Nephron (organoid): ENCODE results near the gene TRMT61A.

ENCODE experiments used
- H3K27ac Mint-ChIP-seq, 3 experiments: 2 replicates each; pipeline ENCODE4 v1.8.0; 2020; ENCODE audit warnings: mixed read lengths in 3 of 3, mild to moderate bottlenecking in 2 of 3, moderate library complexity in 1 of 3
- H3K27me3 Mint-ChIP-seq: 2 replicates; pipeline ENCODE4 v1.8.0; 2021; ENCODE audit warnings: low read depth, mild to moderate bottlenecking, moderate library complexity, mixed read lengths
- H3K36me3 Mint-ChIP-seq: 2 replicates; pipeline ENCODE4 v1.8.0; 2020; ENCODE audit warnings: low read depth, mixed read lengths
- H3K4me1 Mint-ChIP-seq: 2 replicates; pipeline ENCODE4 v1.8.0; 2020; ENCODE audit warnings: mixed read lengths
- H3K4me3 Mint-ChIP-seq, 3 experiments: 2 replicates each; pipeline ENCODE4 v1.8.0; 2020; ENCODE audit warnings: mild to moderate bottlenecking in 3 of 3, mixed read lengths in 3 of 3, moderate library complexity in 2 of 3
- H3K9me3 Mint-ChIP-seq: 2 replicates; pipeline ENCODE4 v1.8.0; 2020; ENCODE audit warnings: mixed read lengths
- CTCF ChIP-seq, 3 experiments: fragments of 200-600 bp; sonication (generic); IDR thresholded peaks; one replicate each; pipeline ENCODE4 v1.5.0; 2021; ENCODE audit warnings: antibody characterized with exemption in 3 of 3; ENCODE audit not compliant: unreplicated experiment in 3 of 3

Gene TRMT61A

GRCh38 chr14:103574104-103574503, 45.1 kb downstream of the TRMT61A start:
- no peaks in the 10 kb centered on the region for H3K27me3 Mint-ChIP-seq
- H3K36me3 Mint-ChIP-seq: peaks cover 38% of the 10 kb centered on the region
- TF ChIP-seq CTCF (IDR thresholded peaks at IDR 0.05; ENCODE audit: unreplicated experiment in 3 of 3): no peak

GRCh38 chr14:103574707-103575285, 45.8 kb downstream of the TRMT61A start:
- no peak overlapping the region for H3K4me3 Mint-ChIP-seq
- H3K4me1 Mint-ChIP-seq: peaks cover 26% of the 10 kb centered on the region
- no peaks in the 10 kb centered on the region for H3K27me3 Mint-ChIP-seq

More at GRCh38 chr14:103574104-103574503, 45.1 kb downstream of the TRMT61A start:
- Mint-ChIP-seq H3K4me3 (no peak overlapping the region), H3K27ac (peak overlapping the region; percentile 52 to 95 (median 63)), H3K9me3 (no peaks in the 10 kb centered on the region), H3K4me1 (peaks cover 30% of the 10 kb centered on the region)

GRCh38 chr14:103576371-103577024, 47.5 kb downstream of the TRMT61A start:
- Mint-ChIP-seq H3K9me3 (no peaks in the 10 kb centered on the region), H3K27ac (peak overlapping the region; percentile 92 to 97 (median 94)), H3K27me3 (no peaks in the 10 kb centered on the region), H3K4me3 (peak overlapping the region in 1 of 3 experiments; percentile 18), H3K36me3 (peaks cover 45% of the 10 kb centered on the region), H3K4me1 (peaks cover 26% of the 10 kb centered on the region)
- TF ChIP-seq CTCF (IDR thresholded peaks at IDR 0.05; ENCODE audit: unreplicated experiment in 3 of 3): no peak

More at GRCh38 chr14:103574707-103575285, 45.8 kb downstream of the TRMT61A start:
- Mint-ChIP-seq H3K36me3 (peaks cover 38% of the 10 kb centered on the region), H3K9me3 (no peaks in the 10 kb centered on the region), H3K27ac (peak overlapping the region; percentile 63 to 95 (median 94))
- no peak for TF ChIP-seq CTCF (IDR thresholded peaks at IDR 0.05; ENCODE audit: unreplicated experiment in 3 of 3)

GRCh38 chr14:103578401-103579075, 49.5 kb downstream of the TRMT61A start:
- Mint-ChIP-seq H3K4me3 (no peak overlapping the region), H3K4me1 (peaks cover 21% of the 10 kb centered on the region), H3K27ac (no peak overlapping the region), H3K27me3 (no peaks in the 10 kb centered on the region), H3K9me3 (no peaks in the 10 kb centered on the region), H3K36me3 (peaks cover 55% of the 10 kb centered on the region)
- TF ChIP-seq CTCF (IDR thresholded peaks at IDR 0.05; ENCODE audit: unreplicated experiment in 3 of 3): no peak

GRCh38 chr14:103581206-103581605, 52.2 kb downstream of the TRMT61A start:
- Mint-ChIP-seq H3K4me1 (peaks cover 8% of the 10 kb centered on the region), H3K4me3 (no peak overlapping the region), H3K27ac (no peak overlapping the region), H3K27me3 (no peaks in the 10 kb centered on the region), H3K36me3 (peaks cover 53% of the 10 kb centered on the region), H3K9me3 (no peaks in the 10 kb centered on the region)
- no peak for TF ChIP-seq CTCF (IDR thresholded peaks at IDR 0.05; ENCODE audit: unreplicated experiment in 3 of 3)
